Cardiac fibroblast (primary cell): Measurements from ENCODE around the gene WDHD1.
"Not testable (repeated sequence)": the region's sequence is repeated elsewhere in the genome, so short reads cannot be mapped to it uniquely, and the experiment has no call there.

Source experiments
- DNase-seq, 2 donors: peaks; one replicate each; pipeline versions ENCODE4 v3.0.0 to v3.0.0-alpha.2; 2010; ENCODE audit warnings: low read depth in 2 of 2
- H3K4me3 ChIP-seq, 2 donors: replicated peaks in 1 of 2; 1 replicate in 1 of 2; 2 replicates in 1 of 2; pipeline ENCODE4 v1.5.1; 2011; ENCODE audit warnings: low read depth in 2 of 2, low read length in 2 of 2, mild to moderate bottlenecking in 2 of 2, moderate library complexity in 1 of 2
- TF ChIP-seq, protein P1 (sequence below): IDR thresholded peaks from one replicate; pipeline ENCODE4 v1.5.1; 2011; ENCODE audit warnings: low read depth, mild to moderate bottlenecking, low read length, inconsistent platforms

The WDHD1 gene

DNA sequence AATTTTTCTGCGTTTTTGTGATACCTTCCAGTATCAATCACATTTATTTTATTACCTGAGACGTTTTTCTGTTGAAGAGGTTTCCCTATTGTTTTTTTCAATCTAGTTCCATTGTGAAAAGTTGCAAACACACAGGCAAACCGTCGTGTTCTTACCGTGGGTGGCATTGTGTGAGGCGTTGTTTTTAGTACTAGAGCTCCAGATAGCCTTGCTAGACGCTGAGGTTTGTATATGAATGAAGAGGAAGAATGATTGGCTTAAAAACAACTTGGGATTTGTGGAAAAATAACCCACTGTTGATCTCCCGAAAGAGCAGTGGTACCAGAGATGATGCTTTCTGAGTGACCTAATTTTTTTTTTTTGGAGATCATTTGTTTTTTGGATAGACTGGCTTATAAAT lies 1.2 kb upstream of the WDHD1 start:
- no peak for DNase-seq
- TF ChIP-seq, protein P1, sequence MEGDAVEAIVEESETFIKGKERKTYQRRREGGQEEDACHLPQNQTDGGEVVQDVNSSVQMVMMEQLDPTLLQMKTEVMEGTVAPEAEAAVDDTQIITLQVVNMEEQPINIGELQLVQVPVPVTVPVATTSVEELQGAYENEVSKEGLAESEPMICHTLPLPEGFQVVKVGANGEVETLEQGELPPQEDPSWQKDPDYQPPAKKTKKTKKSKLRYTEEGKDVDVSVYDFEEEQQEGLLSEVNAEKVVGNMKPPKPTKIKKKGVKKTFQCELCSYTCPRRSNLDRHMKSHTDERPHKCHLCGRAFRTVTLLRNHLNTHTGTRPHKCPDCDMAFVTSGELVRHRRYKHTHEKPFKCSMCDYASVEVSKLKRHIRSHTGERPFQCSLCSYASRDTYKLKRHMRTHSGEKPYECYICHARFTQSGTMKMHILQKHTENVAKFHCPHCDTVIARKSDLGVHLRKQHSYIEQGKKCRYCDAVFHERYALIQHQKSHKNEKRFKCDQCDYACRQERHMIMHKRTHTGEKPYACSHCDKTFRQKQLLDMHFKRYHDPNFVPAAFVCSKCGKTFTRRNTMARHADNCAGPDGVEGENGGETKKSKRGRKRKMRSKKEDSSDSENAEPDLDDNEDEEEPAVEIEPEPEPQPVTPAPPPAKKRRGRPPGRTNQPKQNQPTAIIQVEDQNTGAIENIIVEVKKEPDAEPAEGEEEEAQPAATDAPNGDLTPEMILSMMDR, result no peak
- H3K4me3 ChIP-seq, result peak overlapping the region; percentile 67 to 87

DNA sequence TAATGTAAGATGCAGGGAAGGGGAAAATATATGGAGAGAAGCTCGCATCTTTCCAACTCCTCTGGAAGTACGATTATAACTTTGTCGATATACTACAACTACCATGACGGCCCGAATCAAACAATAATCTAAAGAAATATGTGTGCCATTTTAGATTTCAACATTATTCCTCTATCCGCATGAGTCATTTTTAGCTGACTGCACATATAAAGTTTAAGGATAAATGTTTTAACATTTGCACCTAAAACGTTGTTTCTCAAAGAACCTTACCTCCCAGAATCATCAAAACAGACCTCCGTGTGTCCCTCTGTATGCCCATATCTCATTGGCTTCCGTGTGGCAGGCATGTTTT lies 482 bp downstream of the WDHD1 start:
- H3K4me3 ChIP-seq, result peak overlapping the region; percentile 67 to 87
- no peak for DNase-seq
- TF ChIP-seq, protein P1, result no peak

DNA sequence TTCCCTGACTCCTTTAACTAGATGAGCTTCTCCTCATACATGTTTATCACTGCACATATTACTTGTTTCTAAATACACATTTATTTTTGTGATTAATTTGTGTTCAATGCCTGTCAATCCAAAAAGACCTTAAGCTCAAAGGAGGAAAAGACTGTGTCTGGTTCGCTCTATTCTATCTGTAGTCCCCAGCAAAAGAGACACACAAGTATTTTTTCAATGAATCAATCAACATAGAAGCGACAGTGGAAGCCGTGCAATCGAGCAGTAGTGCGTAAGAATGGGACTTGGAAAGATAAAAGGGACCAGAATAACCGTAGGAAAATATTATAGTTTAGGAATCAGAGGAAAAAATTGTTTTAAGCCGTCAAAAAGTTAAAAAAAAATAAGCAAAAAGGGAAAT lies 951 bp downstream of the WDHD1 start:
- no peak for DNase-seq
- TF ChIP-seq, protein P1, result no peak
- H3K4me3 ChIP-seq, result peak overlapping the region; percentile 67 to 87

DNA sequence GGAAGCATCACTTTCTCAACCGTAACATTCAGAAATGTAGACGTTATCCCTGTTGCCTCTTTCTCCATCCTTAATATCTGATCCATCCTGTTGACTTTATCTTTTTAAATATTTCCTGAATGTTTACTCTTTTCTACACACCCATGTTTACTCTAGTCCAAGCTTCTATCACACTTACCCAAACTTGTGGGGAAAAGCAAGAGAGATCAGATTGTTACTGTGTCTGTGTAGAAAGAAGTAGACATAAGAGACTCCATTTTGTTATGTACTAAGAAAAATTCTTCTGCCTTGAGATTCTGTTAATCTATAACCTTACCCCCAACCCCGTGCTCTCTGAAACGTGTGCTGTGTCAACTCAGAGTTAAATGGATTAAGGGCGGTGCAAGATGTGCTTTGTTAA lies 2.5 kb downstream of the WDHD1 start:
- not testable (repeated sequence) for DNase-seq, H3K4me3 ChIP-seq

DNA sequence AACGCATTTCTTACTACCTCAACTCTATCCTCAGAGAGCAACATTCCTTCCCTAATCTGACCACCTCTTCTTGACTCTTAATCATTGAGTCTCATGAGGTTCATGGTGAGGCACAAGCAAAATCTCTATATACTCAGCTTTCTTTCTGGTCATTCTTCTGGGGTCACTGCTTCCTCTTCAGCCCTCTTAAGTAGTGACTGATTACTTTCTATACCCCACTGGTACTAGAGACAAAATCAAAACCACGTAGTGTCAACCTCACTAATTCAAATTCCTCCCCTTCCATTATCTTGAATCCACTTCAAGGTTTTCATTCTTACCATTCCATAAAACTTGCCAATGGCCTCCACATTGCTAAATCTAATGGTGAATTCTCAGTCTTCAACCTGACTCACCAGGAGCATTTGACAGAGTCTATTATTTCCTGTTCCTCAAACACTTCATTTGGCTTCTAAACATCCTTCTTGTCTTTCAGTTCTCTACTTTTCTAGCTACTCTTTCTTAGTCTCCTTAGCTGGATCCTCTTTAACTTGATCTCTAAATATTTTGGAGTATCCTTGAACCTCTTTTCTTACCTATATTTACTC lies 6.8 kb downstream of the WDHD1 start:
- peak; percentile 3 to 27 for DNase-seq
- H3K4me3 ChIP-seq, result no peak overlapping the region
- TF ChIP-seq, protein P1, result no peak

DNA sequence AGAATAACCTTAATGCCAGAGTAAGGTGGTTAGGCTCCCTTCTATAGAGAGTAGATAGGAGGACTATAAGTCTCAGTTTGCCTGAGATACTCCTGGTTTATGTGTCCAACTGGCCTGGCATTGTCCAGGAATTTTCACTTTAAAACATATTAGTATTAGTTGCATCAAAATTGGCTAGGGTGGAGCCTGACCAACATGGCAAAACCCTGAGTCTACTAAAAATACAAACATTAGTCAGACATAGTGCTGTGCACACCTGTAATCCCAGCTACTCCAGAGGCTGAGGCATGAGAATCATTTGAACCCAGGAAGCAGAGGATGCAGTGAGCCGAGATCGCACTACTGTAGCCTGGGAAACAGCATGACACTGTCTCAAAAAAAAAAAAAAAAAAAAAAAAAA lies 11.9 kb downstream of the WDHD1 start:
- TF ChIP-seq, protein P1, result no peak
- DNase-seq, result no peak
- H3K4me3 ChIP-seq, result no peak overlapping the region

DNA sequence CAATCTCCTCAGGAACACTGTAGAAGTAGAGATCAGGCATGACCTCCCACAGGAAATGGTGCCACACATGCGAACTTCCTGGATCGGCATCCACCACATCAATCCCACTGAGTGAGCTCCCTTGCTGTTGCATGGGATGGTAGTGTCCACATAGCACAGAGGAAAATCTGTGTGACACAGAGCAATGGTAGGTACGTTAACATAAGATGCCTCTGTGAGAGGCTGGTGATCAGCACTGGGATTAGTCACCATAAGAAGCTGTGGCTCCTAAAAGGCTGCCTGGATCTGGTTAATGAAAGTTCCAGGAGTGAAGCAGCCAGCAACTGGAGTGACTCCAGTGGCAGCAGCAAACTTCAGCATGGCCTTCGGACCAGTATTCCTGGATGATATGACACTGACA lies 21.8 kb downstream of the WDHD1 start:
- no peak overlapping the region for H3K4me3 ChIP-seq
- DNase-seq, result no peak
- TF ChIP-seq, protein P1, result no peak
